ENCODE results near the gene NDUFS1. TPM values are rescaled to one million over a fixed set of nuclear protein-coding genes. Genes with fewer than 3 reads are reported as not detected.

The NDUFS1 gene
- total RNA-seq, 1 donor from 2014 or later = 47.3 TPM

DNA sequence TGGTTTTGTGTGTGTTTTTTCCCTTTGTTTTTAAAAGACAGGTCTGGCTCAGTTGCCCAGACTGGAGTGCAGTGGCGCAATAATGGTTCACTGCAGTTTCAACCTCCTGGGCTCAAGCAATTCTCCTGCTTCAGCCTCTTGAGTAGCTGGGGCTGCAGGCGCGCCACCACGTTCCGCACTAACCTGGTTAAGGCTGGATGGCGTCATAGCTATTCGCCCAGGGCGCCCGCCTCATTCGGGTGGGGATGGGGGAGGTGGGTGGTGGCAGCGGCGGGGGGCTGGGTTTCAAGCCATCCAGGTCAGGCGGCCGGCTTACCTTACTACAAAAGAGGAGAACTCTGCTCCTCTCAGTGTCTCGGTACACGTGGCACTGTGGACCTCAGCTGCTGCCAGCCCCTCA is 43.2 kb upstream of the NDUFS1 start:
- H3K9me3 Mint-ChIP-seq = no peaks in the 10 kb centered on the region
- peaks cover 17% of the 10 kb centered on the region for H3K27me3 Mint-ChIP-seq
- CTCF ChIA-PET = no interaction called here
- no peaks in the 10 kb centered on the region for H3K4me1 Mint-ChIP-seq
- TF ChIP-seq, protein P1, sequence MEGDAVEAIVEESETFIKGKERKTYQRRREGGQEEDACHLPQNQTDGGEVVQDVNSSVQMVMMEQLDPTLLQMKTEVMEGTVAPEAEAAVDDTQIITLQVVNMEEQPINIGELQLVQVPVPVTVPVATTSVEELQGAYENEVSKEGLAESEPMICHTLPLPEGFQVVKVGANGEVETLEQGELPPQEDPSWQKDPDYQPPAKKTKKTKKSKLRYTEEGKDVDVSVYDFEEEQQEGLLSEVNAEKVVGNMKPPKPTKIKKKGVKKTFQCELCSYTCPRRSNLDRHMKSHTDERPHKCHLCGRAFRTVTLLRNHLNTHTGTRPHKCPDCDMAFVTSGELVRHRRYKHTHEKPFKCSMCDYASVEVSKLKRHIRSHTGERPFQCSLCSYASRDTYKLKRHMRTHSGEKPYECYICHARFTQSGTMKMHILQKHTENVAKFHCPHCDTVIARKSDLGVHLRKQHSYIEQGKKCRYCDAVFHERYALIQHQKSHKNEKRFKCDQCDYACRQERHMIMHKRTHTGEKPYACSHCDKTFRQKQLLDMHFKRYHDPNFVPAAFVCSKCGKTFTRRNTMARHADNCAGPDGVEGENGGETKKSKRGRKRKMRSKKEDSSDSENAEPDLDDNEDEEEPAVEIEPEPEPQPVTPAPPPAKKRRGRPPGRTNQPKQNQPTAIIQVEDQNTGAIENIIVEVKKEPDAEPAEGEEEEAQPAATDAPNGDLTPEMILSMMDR (IDR thresholded peaks at IDR 0.05) = no peak
- no peaks in the 10 kb centered on the region for H3K36me3 Mint-ChIP-seq (ENCODE audit: low read depth)
- POLR2A ChIA-PET = no interaction called here
- ATAC-seq (ENCODE audit: low read depth) (no peak), DNase-seq (no peak)
- intact Hi-C loops (cut with micrococcal nuclease) = no loop called here
- no peak overlapping the region for H3K4me3 Mint-ChIP-seq
- no peak overlapping the region for H3K27ac Mint-ChIP-seq

DNA sequence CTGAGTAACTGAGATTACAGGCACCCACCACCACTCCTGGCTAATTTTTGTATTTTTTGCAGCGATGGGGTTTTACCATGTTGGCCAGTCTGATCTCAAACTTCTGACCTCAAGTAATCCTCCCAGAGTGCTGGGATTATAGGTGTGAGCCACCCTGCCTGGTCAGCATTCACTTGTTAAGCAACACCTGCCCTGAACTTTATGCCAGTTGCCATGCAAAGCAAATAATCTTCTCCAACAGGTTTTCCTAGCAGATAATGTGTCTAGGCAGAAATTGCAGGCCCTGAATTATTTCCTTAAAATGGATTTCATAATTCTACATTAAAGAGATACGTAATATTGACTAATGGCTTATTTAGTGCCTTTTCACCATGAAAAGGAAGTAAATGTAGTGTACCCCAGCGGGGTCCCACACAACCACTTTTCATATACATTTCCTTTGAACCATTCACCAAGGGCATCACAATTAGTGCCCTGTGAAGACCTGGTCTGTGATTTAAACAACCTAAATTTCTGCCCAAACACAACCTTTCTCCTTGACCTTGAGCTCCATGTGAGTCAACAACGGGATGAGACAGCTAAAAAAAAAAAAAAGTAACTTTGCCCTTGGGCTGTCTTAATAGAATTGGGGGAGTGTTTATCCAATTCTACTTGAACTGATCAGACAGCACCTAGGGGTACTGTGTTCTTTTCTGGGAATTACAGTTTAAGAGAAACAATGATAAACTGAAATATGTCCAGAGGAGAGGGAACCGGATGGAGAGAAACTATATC is 42.0 kb upstream of the NDUFS1 start:
- CTCF ChIA-PET = no interaction called here
- Mint-ChIP-seq H3K9me3 (no peaks in the 10 kb centered on the region), H3K4me3 (no peak overlapping the region), H3K36me3 (ENCODE audit: low read depth) (no peaks in the 10 kb centered on the region), H3K4me1 (no peaks in the 10 kb centered on the region), H3K27ac (no peak overlapping the region), H3K27me3 (peaks cover 17% of the 10 kb centered on the region)
- intact Hi-C loops (cut with micrococcal nuclease) = no loop called here
- TF ChIP-seq, protein P1 (IDR thresholded peaks at IDR 0.05) = no peak
- DNase-seq (no peak), ATAC-seq (ENCODE audit: low read depth) (no peak)
- POLR2A ChIA-PET = no interaction called here

- H3K27ac Mint-ChIP-seq = no peak overlapping the region
- H3K4me1 Mint-ChIP-seq = no peaks in the 10 kb centered on the region
- H3K27me3 Mint-ChIP-seq = peaks cover 25% of the 10 kb centered on the region
- intact Hi-C loops (cut with micrococcal nuclease) = no loop called here
- H3K9me3 Mint-ChIP-seq = no peaks in the 10 kb centered on the region
- ATAC-seq (ENCODE audit: low read depth) (no peak), DNase-seq (no peak)
- TF ChIP-seq, protein P1 (IDR thresholded peaks at IDR 0.05) = no peak
- H3K36me3 Mint-ChIP-seq (ENCODE audit: low read depth) = no peaks in the 10 kb centered on the region
- ChIA-PET CTCF (no interaction called here), POLR2A (no interaction called here)
- H3K4me3 Mint-ChIP-seq = no peak overlapping the region
Measured at GRCh38 chr2:206198677-206199076, 39.4 kb upstream of the NDUFS1 start.

DNA sequence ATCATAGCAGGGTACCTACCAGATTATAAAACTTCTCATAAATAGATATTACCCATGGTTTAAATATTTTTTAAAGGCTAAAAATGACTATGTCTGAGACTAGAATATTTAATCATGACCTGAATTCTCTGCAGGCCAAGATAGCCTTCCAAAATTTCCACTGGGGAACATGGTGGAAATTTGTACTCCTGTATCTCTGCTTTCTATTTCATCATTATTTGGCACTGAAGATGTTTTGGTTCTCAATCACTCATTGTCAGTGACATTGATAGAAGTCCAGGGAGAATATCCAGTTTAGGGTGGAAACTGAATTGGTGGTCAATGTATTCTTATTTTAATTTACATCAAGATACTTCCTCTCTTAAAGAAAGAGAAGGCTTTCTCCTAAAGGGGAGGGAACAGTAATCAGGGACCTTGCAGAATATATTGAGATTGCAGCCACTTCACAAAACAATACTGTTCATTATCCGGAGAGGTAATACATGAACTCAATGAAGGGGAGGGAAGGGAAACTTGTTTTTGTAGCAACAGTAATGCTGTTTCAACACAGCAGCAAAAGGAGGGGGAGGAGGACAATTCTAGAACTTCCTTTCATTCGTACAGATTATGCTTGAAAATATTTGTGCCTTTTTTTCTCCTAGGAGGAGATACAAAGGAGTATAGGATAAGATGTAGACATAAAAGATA is 34.6 kb upstream of the NDUFS1 start:
- no peak overlapping the region for H3K27ac Mint-ChIP-seq
- TF ChIP-seq, protein P1 (IDR thresholded peaks at IDR 0.05) = no peak
- ATAC-seq (ENCODE audit: low read depth) (no peak), DNase-seq (no peak)
- H3K4me1 Mint-ChIP-seq = no peaks in the 10 kb centered on the region
- intact Hi-C loops (cut with micrococcal nuclease) = no loop called here
- no peaks in the 10 kb centered on the region for H3K9me3 Mint-ChIP-seq
- H3K36me3 Mint-ChIP-seq (ENCODE audit: low read depth) = no peaks in the 10 kb centered on the region
- peaks cover 30% of the 10 kb centered on the region for H3K27me3 Mint-ChIP-seq
- ChIA-PET CTCF (no interaction called here), POLR2A (no interaction called here)
- no peak overlapping the region for H3K4me3 Mint-ChIP-seq

DNA sequence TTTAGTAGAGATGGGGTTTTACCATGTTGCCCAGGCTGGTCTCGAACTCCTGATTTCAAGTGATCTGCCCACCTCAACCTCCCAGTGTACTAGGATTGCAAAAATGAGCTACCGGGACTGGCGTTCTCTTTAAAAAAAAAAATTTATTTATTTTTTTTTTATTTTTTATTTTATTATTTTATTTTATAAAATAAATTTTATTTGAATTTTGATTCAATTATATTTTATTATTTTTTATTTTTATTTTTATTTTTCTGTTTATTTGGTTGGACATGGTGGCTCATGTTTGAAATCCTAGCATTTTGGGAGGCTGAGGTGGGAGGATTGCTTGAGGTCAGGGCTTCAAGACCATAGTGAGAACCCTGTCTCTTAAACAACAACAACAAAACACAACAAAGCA is 32.9 kb upstream of the NDUFS1 start:
- ATAC-seq (ENCODE audit: low read depth) (no peak), DNase-seq (no peak)
- Mint-ChIP-seq H3K9me3 (no peaks in the 10 kb centered on the region), H3K4me3 (no peak overlapping the region), H3K27ac (no peak overlapping the region), H3K27me3 (peaks cover 22% of the 10 kb centered on the region), H3K36me3 (ENCODE audit: low read depth) (no peaks in the 10 kb centered on the region), H3K4me1 (no peaks in the 10 kb centered on the region)
- POLR2A ChIA-PET = no interaction called here
- TF ChIP-seq, protein P1 (IDR thresholded peaks at IDR 0.05) = no peak
- intact Hi-C loops (cut with micrococcal nuclease) = no loop called here
- CTCF ChIA-PET = no interaction called here
